NCI-H526 treated with DMSO at 0.1 percent for 48 hours (cell line): ENCODE measurements around the gene SRP72.

Experiments
- DNase-seq: peaks from one replicate; lab custom pipeline; 2025; lab: John Stamatoyannopoulos, UW

The SRP72 gene

DNA sequence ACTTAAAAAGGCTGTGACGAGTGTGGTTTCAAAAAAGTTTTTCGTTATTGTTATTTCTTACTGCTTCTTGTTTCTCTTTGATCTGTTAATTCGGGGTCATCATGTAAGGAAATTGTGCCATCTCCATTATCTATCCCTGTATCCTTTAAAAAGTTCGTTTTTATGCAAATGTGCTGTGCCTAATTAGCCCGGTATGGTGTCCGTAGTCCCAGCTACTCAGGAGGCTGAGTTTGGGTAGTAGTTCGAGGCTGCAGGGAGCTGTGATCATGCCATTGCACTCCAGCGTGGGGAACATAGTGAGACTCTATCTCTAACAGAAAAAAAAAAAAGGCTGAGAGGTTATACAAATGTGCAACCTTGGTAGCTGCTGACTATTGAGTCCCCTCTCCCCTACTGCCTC lies 83.2 kb downstream of the SRP72 start:
- DNase-seq, result no peak

DNA sequence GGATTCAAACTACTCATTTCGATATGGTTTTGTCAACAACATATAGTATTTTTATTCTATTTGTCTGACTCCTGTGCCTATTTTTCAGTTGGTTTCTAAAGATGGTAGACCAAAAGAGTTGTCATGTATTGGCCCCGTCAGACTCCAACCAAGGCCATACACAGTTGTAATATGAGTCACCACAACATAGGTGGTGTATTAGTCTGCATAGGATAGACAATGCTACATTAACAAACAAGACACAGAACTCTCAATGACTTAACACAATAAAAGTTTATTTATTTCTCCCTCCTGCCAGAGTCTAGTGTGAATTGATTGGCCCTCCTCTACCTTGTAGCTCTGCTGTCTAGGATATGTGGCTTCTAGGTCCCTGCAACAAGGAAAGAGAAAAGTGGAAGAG lies 84.1 kb downstream of the SRP72 start:
- no peak for DNase-seq

DNA sequence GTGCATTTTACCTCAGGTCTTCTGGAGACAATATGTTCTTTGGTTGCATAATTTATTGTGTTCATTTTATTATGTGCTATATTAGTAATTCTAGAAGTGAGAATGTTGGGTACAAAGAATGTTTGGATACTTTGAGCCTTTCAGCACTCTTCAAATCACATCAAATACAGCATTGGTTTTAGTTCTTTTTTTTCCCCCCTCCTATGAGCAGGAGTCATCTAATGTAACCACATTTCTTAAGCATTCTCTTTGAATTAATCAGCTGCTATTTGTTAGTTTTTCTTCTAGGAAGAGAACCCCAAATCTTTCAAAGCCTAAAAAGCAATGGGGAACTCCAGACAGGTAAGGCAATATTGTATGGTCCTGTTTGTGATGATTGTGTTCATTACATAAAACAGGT lies 84.9 kb downstream of the SRP72 start:
- no peak for DNase-seq
